GM19438 (cell line): Measurements from ENCODE around the gene PHF21A.
"Not testable (repeated sequence)": the region's sequence is repeated elsewhere in the genome, so short reads cannot be mapped to it uniquely, and the experiment has no call there.

Experiments used
- ATAC-seq: cut with Tn5 transposase; IDR thresholded peaks from one replicate; pipeline ENCODE4 v1.9.1; 2021; ENCODE audit warnings: low read depth; ENCODE audit not compliant: unreplicated experiment

The PHF21A gene

GRCh38 chr11:45993531-45994001, 127.7 kb downstream of the PHF21A start:
- no peak for ATAC-seq

GRCh38 chr11:45988921-45989320, 132.3 kb downstream of the PHF21A start:
- no peak for ATAC-seq

- no peak for ATAC-seq
These were observed 136.0 kb downstream of the PHF21A start for GRCh38 chr11:45985212-45985611.

- no peak for ATAC-seq
These were observed 137.1 kb downstream of the PHF21A start for GRCh38 chr11:45984192-45984591.

- ATAC-seq, result no peak
These were observed 137.8 kb downstream of the PHF21A start for GRCh38 chr11:45983471-45983845.

- no peak for ATAC-seq
These were observed 138.4 kb downstream of the PHF21A start for GRCh38 chr11:45982656-45983470.

- ATAC-seq, result not testable (repeated sequence)
These were observed 139.4 kb downstream of the PHF21A start for GRCh38 chr11:45981826-45982225.

GRCh38 chr11:45974806-45975205, 146.4 kb downstream of the PHF21A start:
- no peak for ATAC-seq

GRCh38 chr11:45973601-45974000, 147.7 kb downstream of the PHF21A start:
- ATAC-seq, result no peak

GRCh38 chr11:45968901-45969300, 152.4 kb downstream of the PHF21A start:
- ATAC-seq, result no peak

- ATAC-seq, result no peak
These were observed 153.7 kb downstream of the PHF21A start for GRCh38 chr11:45967506-45967905.

GRCh38 chr11:45964911-45965389, 156.3 kb downstream of the PHF21A start:
- peak; percentile 74 for ATAC-seq

- no peak for ATAC-seq
These were observed 159.5 kb downstream of the PHF21A start for GRCh38 chr11:45961751-45962240.

GRCh38 chr11:45960387-45961095, 160.7 kb downstream of the PHF21A start:
- ATAC-seq, result no peak

GRCh38 chr11:45959851-45960250, 161.4 kb downstream of the PHF21A start:
- no peak for ATAC-seq

- ATAC-seq, result no peak
These were observed 171.3 kb downstream of the PHF21A start for GRCh38 chr11:45949992-45950407.

- ATAC-seq, result no peak
These were observed 172.9 kb downstream of the PHF21A start for GRCh38 chr11:45948356-45948755.

- no peak for ATAC-seq
These were observed 173.4 kb downstream of the PHF21A start for GRCh38 chr11:45947885-45948284.

- ATAC-seq, result no peak
These were observed 175.8 kb downstream of the PHF21A start for GRCh38 chr11:45945397-45945999.

- ATAC-seq, result no peak
These were observed 178.9 kb downstream of the PHF21A start for GRCh38 chr11:45942381-45942780.

- no peak for ATAC-seq
These were observed 180.0 kb downstream of the PHF21A start for GRCh38 chr11:45941285-45941684.
